MM.1S (cell line): ENCODE measurements around the gene GGA2.
"Not testable (repeated sequence)": the region's sequence is repeated elsewhere in the genome, so short reads cannot be mapped to it uniquely, and the experiment has no call there.

Source experiments
- DNase-seq: peaks from one replicate; pipeline ENCODE4 v3.0.0-alpha.2; 2015
- H2AFZ ChIP-seq: fragments of 300-600 bp; sonication (generic); 2 replicates; pipeline ENCODE4 v1.6.0; 2016; ENCODE audit warnings: antibody characterized with exemption, low read length
- H3F3A ChIP-seq: fragments of 300-600 bp; sonication (generic); 2 replicates; pipeline ENCODE4 v1.6.1; 2016; ENCODE audit warnings: mild to moderate bottlenecking, antibody characterized with exemption, low read length, moderate library complexity, mixed read lengths; ENCODE audit not compliant: insufficient read depth
- H3K27ac ChIP-seq: fragments of 300-600 bp; sonication (generic); 2 replicates; pipeline ENCODE4 v1.5.1; 2016; ENCODE audit warnings: mild to moderate bottlenecking, low read length
- H3K27me3 ChIP-seq: fragments of 300-600 bp; sonication (generic); replicated peaks from 2 replicates; pipeline ENCODE4 v1.6.0; 2016; ENCODE audit warnings: low read length; ENCODE audit not compliant: insufficient read depth
- H3K36me3 ChIP-seq: fragments of 300-600 bp; sonication (generic); replicated peaks from 2 replicates; pipeline ENCODE4 v1.6.1; 2016; ENCODE audit warnings: mild to moderate bottlenecking, low read length, mixed read lengths; ENCODE audit not compliant: insufficient read depth
- H3K4me1 ChIP-seq: fragments of 300-600 bp; sonication (generic); 2 replicates; pipeline ENCODE4 v1.6.1; 2016; ENCODE audit warnings: low read length, mixed read lengths
- H3K4me2 ChIP-seq: fragments of 300-600 bp; sonication (generic); 2 replicates; pipeline ENCODE4 v1.6.0; 2016; ENCODE audit warnings: low read depth, low read length
- H3K4me3 ChIP-seq: fragments of 300-600 bp; sonication (generic); 2 replicates; pipeline ENCODE4 v1.5.1; 2016; ENCODE audit warnings: low read length, mixed read lengths
- H3K79me2 ChIP-seq: fragments of 300-600 bp; sonication (generic); 2 replicates; pipeline ENCODE4 v1.6.1; 2016; ENCODE audit warnings: mixed run types, low read length, mixed read lengths
- H3K9ac ChIP-seq: fragments of 300-600 bp; sonication (generic); 2 replicates; pipeline ENCODE4 v1.6.1; 2016; ENCODE audit warnings: low read length, mixed read lengths
- H3K9me2 ChIP-seq: fragments of 300-600 bp; sonication (generic); replicated peaks from 2 replicates; pipeline ENCODE4 v1.6.1; 2016; ENCODE audit warnings: mild to moderate bottlenecking, low read length, mixed read lengths; ENCODE audit not compliant: insufficient read depth
- H3K9me3 ChIP-seq: fragments of 300-600 bp; sonication (generic); replicated peaks from 2 replicates; pipeline ENCODE4 v1.6.1; 2016; ENCODE audit warnings: mild to moderate bottlenecking, low read length, mixed read lengths; ENCODE audit not compliant: insufficient read depth
- H4K20me1 ChIP-seq: fragments of 300-600 bp; sonication (generic); 2 replicates; pipeline ENCODE4 v1.6.1; 2016; ENCODE audit warnings: mild to moderate bottlenecking, low read length, moderate library complexity, mixed read lengths; ENCODE audit not compliant: insufficient read depth
- EZH2 ChIP-seq: fragments of 300-600 bp; sonication (generic); optimal IDR thresholded peaks from 2 replicates; pipeline ENCODE3; 2017; ENCODE audit warnings: low read depth, mild to moderate bottlenecking, antibody characterized with exemption, low read length, mixed read lengths
- EZH2phosphoT487 ChIP-seq: fragments of 300-600 bp; sonication (generic); IDR thresholded peaks from 2 replicates; pipeline ENCODE4 v1.6.1; 2018; ENCODE audit warnings: antibody characterized with exemption, low read length
- TF ChIP-seq, protein P1 (sequence below): fragments of 300-600 bp; sonication (generic); IDR thresholded peaks from 2 replicates; pipeline ENCODE4 v1.5.1; 2016; ENCODE audit warnings: antibody characterized with exemption, low read length, mixed read lengths

The GGA2 gene

DNA sequence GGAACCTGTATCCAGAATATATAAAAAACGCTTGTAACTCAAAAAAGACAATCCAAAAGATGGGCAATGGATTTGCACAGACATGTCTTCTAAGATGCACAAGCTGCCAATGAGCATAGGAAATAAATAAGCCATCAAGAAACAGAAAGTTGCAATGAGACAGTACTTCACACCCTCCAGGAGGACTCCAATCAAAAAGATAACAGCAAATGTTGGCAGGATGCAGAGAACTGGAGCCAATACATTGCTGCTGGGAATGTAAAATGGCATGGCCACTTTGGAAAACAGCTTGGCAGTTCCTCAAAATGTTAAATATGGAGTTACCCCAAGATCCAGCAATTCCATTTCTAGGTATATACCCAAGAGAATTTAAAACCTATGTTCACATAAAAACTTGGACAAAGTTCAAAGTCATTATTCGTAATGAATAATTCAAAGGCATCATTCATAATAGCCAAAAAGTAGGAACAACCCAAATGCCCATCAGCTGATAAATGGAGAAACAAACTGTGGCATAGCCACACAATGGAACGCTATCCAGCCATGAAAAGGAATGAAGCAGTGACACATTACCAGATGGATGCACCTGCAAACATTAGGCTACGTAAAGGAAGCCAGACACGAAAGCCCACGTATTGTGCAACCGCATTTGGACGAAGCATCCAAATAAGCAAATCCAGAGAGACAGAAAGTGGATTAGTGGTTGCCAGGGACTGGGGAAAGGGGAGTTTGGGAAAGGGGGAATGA lies 25.6 kb downstream of the GGA2 start:
- no peak overlapping the region for H3K4me3 ChIP-seq
- peaks cover 8% of the 10 kb centered on the region; the same call in 1 of the 2 replicates for H3K79me2 ChIP-seq
- no peak for TF ChIP-seq EZH2
- TF ChIP-seq, protein P1, sequence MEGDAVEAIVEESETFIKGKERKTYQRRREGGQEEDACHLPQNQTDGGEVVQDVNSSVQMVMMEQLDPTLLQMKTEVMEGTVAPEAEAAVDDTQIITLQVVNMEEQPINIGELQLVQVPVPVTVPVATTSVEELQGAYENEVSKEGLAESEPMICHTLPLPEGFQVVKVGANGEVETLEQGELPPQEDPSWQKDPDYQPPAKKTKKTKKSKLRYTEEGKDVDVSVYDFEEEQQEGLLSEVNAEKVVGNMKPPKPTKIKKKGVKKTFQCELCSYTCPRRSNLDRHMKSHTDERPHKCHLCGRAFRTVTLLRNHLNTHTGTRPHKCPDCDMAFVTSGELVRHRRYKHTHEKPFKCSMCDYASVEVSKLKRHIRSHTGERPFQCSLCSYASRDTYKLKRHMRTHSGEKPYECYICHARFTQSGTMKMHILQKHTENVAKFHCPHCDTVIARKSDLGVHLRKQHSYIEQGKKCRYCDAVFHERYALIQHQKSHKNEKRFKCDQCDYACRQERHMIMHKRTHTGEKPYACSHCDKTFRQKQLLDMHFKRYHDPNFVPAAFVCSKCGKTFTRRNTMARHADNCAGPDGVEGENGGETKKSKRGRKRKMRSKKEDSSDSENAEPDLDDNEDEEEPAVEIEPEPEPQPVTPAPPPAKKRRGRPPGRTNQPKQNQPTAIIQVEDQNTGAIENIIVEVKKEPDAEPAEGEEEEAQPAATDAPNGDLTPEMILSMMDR: no peak
- no peak for TF ChIP-seq EZH2phosphoT487
- H3K4me1 ChIP-seq: no peaks in the 10 kb centered on the region
- no peak overlapping the region for H3K9ac ChIP-seq
- no peaks in the 10 kb centered on the region for H3K9me2 ChIP-seq
- no peaks in the 10 kb centered on the region for H4K20me1 ChIP-seq
- no peak overlapping the region for H2AFZ ChIP-seq
- H3K27me3 ChIP-seq: no peaks in the 10 kb centered on the region
- H3K27ac ChIP-seq: no peak overlapping the region
- no peaks in the 10 kb centered on the region for H3K9me3 ChIP-seq
- H3K4me2 ChIP-seq: no peak overlapping the region
- no peak for DNase-seq
- no peaks in the 10 kb centered on the region for H3F3A ChIP-seq
- H3K36me3 ChIP-seq: peaks cover 33% of the 10 kb centered on the region

DNA sequence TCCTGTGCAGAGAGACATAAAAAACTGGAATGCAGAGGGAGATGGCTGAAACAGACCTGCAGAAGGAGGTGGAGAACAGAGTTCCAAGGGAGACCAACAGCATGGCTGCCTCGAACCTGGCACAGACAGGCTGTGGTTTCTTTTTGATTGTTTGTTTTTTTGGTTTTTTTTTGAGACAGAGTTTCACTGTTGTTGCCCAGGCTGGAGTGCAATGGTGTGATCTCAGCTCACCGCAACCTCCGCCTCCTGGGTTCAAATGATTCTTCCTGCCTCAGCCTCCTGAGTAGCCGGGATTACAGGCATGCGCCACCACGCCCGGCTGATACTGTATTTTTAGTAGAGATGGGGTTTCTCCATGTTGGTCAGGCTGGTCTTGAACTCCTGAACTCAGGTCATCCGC lies 26.8 kb downstream of the GGA2 start:
- not testable (repeated sequence) for H3K27ac ChIP-seq, H3K27me3 ChIP-seq, H3K4me2 ChIP-seq, H3K9me2 ChIP-seq, H2AFZ ChIP-seq, H3K4me1 ChIP-seq, H3F3A ChIP-seq, H3K79me2 ChIP-seq, DNase-seq, H3K9ac ChIP-seq, H4K20me1 ChIP-seq, H3K9me3 ChIP-seq, H3K4me3 ChIP-seq
- peaks cover 28% of the 10 kb centered on the region for H3K36me3 ChIP-seq

DNA sequence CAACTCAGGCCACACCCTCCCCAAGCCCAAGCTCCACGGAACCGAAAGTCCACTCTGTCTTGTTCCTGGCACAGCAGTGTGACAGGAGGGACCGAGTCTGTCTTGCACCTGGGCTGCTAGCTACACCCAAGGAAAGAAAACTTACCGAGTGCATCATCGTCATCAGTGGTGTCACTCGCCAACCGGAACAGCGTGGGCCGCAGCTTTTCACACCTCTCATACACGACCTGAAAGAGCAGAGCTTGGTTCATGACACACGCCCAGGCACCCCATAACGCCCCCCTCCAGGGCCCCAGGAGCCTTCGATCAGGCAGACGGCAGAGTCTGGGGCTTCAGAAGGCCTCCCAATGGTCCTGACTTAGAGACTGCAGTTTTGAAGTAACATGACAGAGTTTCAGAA lies 27.5 kb downstream of the GGA2 start:
- Histone ChIP-seq H3K36me3 (peaks cover 25% of the 10 kb centered on the region), H3F3A (no peaks in the 10 kb centered on the region), H3K9me2 (no peaks in the 10 kb centered on the region), H3K9me3 (no peaks in the 10 kb centered on the region), H3K27me3 (no peaks in the 10 kb centered on the region), H3K27ac (no peak overlapping the region), H3K4me2 (no peak overlapping the region), H4K20me1 (no peaks in the 10 kb centered on the region), H2AFZ (no peak overlapping the region), H3K9ac (no peak overlapping the region), H3K79me2 (peaks cover 6% of the 10 kb centered on the region; the same call in 1 of the 2 replicates), H3K4me3 (no peak overlapping the region), H3K4me1 (no peaks in the 10 kb centered on the region)
- no peak for TF ChIP-seq EZH2phosphoT487
- no peak for TF ChIP-seq EZH2
- TF ChIP-seq, protein P1: no peak
- no peak for DNase-seq

GRCh38 chr16:23480257-23480656 lies 30.0 kb downstream of the GGA2 start:
- H2AFZ ChIP-seq: no peak overlapping the region
- no peaks in the 10 kb centered on the region for H3K27me3 ChIP-seq
- no peak overlapping the region for H3K27ac ChIP-seq
- no peaks in the 10 kb centered on the region for H3K9me3 ChIP-seq
- no peaks in the 10 kb centered on the region for H3K9me2 ChIP-seq
- peaks cover 10% of the 10 kb centered on the region for H3K36me3 ChIP-seq
- no peak overlapping the region for H3K4me2 ChIP-seq
- H4K20me1 ChIP-seq: no peaks in the 10 kb centered on the region
- H3K4me1 ChIP-seq: no peaks in the 10 kb centered on the region
- no peak overlapping the region for H3K4me3 ChIP-seq
- H3F3A ChIP-seq: no peaks in the 10 kb centered on the region
- TF ChIP-seq, protein P1: no peak
- TF ChIP-seq EZH2 (no peak), EZH2phosphoT487 (no peak)
- no peaks in the 10 kb centered on the region for H3K79me2 ChIP-seq
- no peak for DNase-seq
- no peak overlapping the region for H3K9ac ChIP-seq
